Measurements from ENCODE around the gene KIF5C. TPM values are rescaled to one million over a fixed set of nuclear protein-coding genes. Genes with fewer than 3 reads are reported as not detected.

Gene KIF5C
- total and polyA plus RNA-seq, 2 experiments from 2014 or later = 45.0 to 49.1 TPM

GRCh38 chr2:149056541-149057255, 181.7 kb downstream of the KIF5C start (continued):
- no peak for TF ChIP-seq CTCF (conservative IDR thresholded peaks at IDR 0.05; ENCODE audit: low read depth in 2 of 2)
- TF ChIP-seq NANOG (IDR thresholded peaks at IDR 0.05; ENCODE audit: borderline replicate concordance) = no peak
- TF ChIP-seq EZH2phosphoT487 (IDR thresholded peaks at IDR 0.05; ENCODE audit: unreplicated experiment) = no peak
- no peak for TF ChIP-seq STAT1 (IDR thresholded peaks at IDR 0.05; ENCODE audit: unreplicated experiment)
- TF ChIP-seq ZNF462 (CRISPR knock-in tag; IDR thresholded peaks at IDR 0.05) = no peak
- no peak for TF ChIP-seq ETS1 (IDR thresholded peaks at IDR 0.05)

Data from GM23338 (cell line).